Ascending aorta (tissue), 2 donors: Measurements from ENCODE around the gene ARL15. TPM values are rescaled to one million over a fixed set of nuclear protein-coding genes. Genes with fewer than 3 reads are reported as not detected.

ENCODE experiments used
- DNase-seq, 2 donors: peaks; one replicate each; pipeline ENCODE4 v3.0.0-alpha.2; 2019; ENCODE audit warnings: low spot score in 2 of 2
- H3K27ac ChIP-seq, 2 donors: fragments of 200-600 bp; sonication (generic); one replicate each; pipeline ENCODE4 v1.5.1; 2016 to 2017; ENCODE audit warnings: mild to moderate bottlenecking in 1 of 2
- H3K27me3 ChIP-seq: fragments of 200-600 bp; sonication (generic); one replicate; pipeline ENCODE4 v1.5.1; 2017
- H3K36me3 ChIP-seq, 2 donors: fragments of 200-600 bp; sonication (generic); one replicate each; pipeline ENCODE4 v1.5.1; 2016
- H3K4me1 ChIP-seq, 2 donors: fragments of 200-600 bp; sonication (generic); one replicate each; pipeline ENCODE4 v1.5.1; 2016 to 2017; ENCODE audit warnings: mild to moderate bottlenecking in 1 of 2
- H3K4me3 ChIP-seq, 2 donors: fragments of 200-600 bp; sonication (generic); one replicate each; pipeline ENCODE4 v1.5.1; 2016 to 2017; ENCODE audit warnings: mild to moderate bottlenecking in 1 of 2
- H3K9me3 ChIP-seq, 2 donors: fragments of 200-600 bp; sonication (generic); one replicate each; pipeline ENCODE4 v1.5.1; 2016
- intact Hi-C: fragments of 100-400 bp; cut with DNase I; formaldehyde crosslinking; loops from one replicate; pipeline ENCODE4 v1.15.1; 2023
- total RNA-seq: library from RNA; depleted of rRNA; stranded (reverse); fragments of >200 nt; gene quantifications from one replicate; pipeline ENCODE4 v1.1.0, GENCODE V29; 2016
- TF ChIP-seq, protein P1 (sequence below), 3 experiments: fragments of 200-600 bp in 2 of 3; fragments of 450-650 bp in 1 of 3; sonication (generic) in 2 of 3; IDR thresholded peaks; one replicate each; pipeline ENCODE4 v1.5.1; 2016 to 2019; ENCODE audit warnings: antibody characterized with exemption in 3 of 3, mild to moderate bottlenecking in 1 of 3, moderate library complexity in 1 of 3

The ARL15 gene
- total RNA-seq, 1 donor from 2014 or later = 12.5 TPM

DNA sequence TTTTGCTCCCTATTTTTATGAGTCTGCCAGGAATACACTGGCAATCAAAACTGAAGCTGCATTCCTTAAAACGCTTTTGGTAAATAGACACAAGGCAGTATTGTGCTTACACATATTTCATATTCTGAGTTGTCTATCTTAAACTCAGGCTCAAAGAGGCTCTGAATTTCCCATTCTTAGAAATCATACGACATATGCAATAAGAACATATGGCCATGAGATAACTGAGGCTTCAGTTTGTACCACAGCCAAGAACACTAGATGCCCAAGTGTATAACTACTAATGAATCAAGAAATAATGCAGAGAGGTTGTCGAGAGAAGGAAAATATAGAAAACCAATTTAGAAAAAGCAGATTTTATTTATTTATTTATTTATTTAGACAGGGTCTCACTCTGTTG is 392.5 kb downstream of the ARL15 start:
- no peaks in the 10 kb centered on the region for H3K4me1 ChIP-seq
- no peaks in the 10 kb centered on the region for H3K27me3 ChIP-seq
- H3K9me3 ChIP-seq = no peaks in the 10 kb centered on the region
- H3K36me3 ChIP-seq = no peaks in the 10 kb centered on the region
- TF ChIP-seq, protein P1, sequence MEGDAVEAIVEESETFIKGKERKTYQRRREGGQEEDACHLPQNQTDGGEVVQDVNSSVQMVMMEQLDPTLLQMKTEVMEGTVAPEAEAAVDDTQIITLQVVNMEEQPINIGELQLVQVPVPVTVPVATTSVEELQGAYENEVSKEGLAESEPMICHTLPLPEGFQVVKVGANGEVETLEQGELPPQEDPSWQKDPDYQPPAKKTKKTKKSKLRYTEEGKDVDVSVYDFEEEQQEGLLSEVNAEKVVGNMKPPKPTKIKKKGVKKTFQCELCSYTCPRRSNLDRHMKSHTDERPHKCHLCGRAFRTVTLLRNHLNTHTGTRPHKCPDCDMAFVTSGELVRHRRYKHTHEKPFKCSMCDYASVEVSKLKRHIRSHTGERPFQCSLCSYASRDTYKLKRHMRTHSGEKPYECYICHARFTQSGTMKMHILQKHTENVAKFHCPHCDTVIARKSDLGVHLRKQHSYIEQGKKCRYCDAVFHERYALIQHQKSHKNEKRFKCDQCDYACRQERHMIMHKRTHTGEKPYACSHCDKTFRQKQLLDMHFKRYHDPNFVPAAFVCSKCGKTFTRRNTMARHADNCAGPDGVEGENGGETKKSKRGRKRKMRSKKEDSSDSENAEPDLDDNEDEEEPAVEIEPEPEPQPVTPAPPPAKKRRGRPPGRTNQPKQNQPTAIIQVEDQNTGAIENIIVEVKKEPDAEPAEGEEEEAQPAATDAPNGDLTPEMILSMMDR (IDR thresholded peaks at IDR 0.05) = no peak
- no peak for DNase-seq
- H3K27ac ChIP-seq = no peak overlapping the region
- intact Hi-C loops = no loop called here
- H3K4me3 ChIP-seq = no peak overlapping the region

DNA sequence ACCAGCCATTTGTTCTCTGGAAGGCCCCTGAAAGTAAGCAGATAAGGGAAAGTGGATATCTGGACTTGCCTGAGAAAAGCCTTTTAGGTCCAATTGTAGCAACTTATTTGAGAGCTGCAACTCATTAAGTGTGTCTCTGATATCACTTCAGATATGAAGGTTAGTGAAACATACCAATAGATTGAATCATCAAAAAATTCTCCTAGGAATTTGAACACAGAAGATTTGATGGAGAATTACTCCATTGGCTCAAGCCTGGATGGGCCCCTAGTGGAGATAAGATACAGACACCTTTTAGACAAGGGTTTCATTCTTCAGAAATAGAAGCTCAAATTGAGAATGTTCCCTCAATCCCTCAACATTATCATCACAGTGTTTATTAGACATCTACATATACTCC is 393.3 kb downstream of the ARL15 start:
- intact Hi-C loops = no loop called here
- H3K27ac ChIP-seq = no peak overlapping the region
- no peak for DNase-seq
- no peaks in the 10 kb centered on the region for H3K9me3 ChIP-seq
- no peak overlapping the region for H3K4me3 ChIP-seq
- no peaks in the 10 kb centered on the region for H3K4me1 ChIP-seq
- no peaks in the 10 kb centered on the region for H3K36me3 ChIP-seq
- no peaks in the 10 kb centered on the region for H3K27me3 ChIP-seq
- TF ChIP-seq, protein P1 (IDR thresholded peaks at IDR 0.05) = no peak

DNA sequence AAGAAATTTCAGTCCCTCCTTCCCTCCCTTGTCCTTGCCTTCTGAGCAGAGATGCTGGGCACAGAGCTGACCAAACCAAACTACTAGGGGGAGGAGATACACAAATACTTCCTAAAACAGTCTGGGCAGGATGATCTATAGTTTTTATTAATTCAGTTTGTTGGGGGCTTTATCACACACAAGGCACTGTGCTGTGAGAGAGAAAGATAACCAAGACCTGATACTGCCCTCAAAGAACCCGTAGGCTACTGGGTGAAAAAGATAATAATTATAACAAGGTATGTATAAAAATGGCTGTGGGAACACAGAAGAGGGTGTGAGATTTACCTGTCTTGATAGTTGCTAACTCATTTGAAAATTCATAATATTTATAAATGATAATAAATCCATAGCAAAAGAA is 395.3 kb downstream of the ARL15 start:
- intact Hi-C loops = no loop called here
- no peaks in the 10 kb centered on the region for H3K4me1 ChIP-seq
- H3K36me3 ChIP-seq = no peaks in the 10 kb centered on the region
- no peaks in the 10 kb centered on the region for H3K9me3 ChIP-seq
- H3K4me3 ChIP-seq = no peak overlapping the region
- no peak overlapping the region for H3K27ac ChIP-seq
- DNase-seq = no peak
- H3K27me3 ChIP-seq = no peaks in the 10 kb centered on the region
- TF ChIP-seq, protein P1 (IDR thresholded peaks at IDR 0.05) = no peak

DNA sequence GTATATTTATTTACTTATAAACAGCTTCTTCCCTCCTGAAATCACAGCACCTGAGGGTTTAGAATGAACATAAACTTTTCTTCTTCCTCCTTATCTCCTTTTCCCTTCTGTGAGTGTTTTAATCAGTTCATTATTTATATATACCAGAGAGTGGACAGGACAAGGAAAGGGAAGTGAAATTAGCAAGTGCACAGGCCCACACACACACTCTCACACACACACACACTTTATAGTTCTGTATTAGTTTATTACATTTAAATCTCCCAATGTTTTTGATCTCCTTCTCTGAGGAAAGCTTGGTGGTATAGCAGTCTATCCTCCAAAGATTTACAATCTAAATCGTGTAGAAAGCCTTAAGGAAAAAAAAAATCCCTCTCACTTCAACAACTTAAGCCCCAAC is 396.4 kb downstream of the ARL15 start:
- Histone ChIP-seq H3K9me3 (no peaks in the 10 kb centered on the region), H3K4me1 (no peaks in the 10 kb centered on the region), H3K4me3 (no peak overlapping the region), H3K36me3 (no peaks in the 10 kb centered on the region), H3K27ac (no peak overlapping the region), H3K27me3 (no peaks in the 10 kb centered on the region)
- TF ChIP-seq, protein P1 (IDR thresholded peaks at IDR 0.05) = no peak
- intact Hi-C loops = no loop called here
- DNase-seq = no peak

DNA sequence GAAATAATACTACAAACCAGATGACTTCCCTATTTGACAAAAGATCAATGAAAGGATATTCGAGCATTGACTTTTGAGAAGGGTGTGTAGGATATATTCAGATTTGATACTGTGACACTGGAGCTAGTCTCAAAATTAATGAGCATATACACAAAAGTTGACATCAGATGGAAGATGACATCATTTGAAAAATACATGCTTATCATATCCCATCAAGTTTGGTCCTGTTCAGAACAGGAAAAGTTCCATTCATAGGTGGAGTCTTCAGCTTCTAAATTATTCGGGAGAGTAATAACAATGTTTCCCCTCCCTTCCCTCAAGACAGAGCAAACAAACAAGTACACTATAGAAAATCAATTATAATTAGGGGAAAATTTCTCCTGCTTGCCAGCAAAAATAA is 401.6 kb downstream of the ARL15 start:
- H3K27me3 ChIP-seq = no peaks in the 10 kb centered on the region
- H3K27ac ChIP-seq = no peak overlapping the region
- H3K36me3 ChIP-seq = no peaks in the 10 kb centered on the region
- H3K4me3 ChIP-seq = no peak overlapping the region
- intact Hi-C loops = no loop called here
- DNase-seq = no peak
- H3K4me1 ChIP-seq = no peaks in the 10 kb centered on the region
- no peaks in the 10 kb centered on the region for H3K9me3 ChIP-seq
- TF ChIP-seq, protein P1 (IDR thresholded peaks at IDR 0.05) = no peak

DNA sequence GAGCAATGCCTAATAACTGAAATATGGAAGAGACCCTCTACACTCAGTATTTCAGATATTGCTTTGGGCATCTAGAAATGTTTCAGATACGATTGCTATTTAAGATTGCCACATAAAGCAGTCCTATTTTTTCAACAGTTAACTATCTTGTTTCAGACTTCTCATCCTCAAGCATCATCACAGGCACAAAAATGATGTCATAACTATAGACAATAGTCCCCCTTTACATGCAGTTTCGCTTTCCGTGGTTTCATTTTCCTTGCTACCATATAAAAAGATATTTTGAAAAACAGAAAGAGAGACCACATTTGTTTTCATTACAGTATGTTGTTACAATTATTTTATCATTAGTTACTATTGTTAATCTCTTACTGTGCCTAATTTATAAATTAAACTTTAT is 402.5 kb downstream of the ARL15 start:
- H3K4me1 ChIP-seq = no peaks in the 10 kb centered on the region
- H3K27me3 ChIP-seq = no peaks in the 10 kb centered on the region
- H3K36me3 ChIP-seq = no peaks in the 10 kb centered on the region
- TF ChIP-seq, protein P1 (IDR thresholded peaks at IDR 0.05) = no peak
- intact Hi-C loops = no loop called here
- H3K9me3 ChIP-seq = no peaks in the 10 kb centered on the region
- no peak overlapping the region for H3K4me3 ChIP-seq
- no peak overlapping the region for H3K27ac ChIP-seq
- DNase-seq = no peak
